WTC11 (cell line): ENCODE data around the gene CALN1.

Experiments used
- ATF1 ChIP-seq: sonication (generic); formaldehyde crosslinking; IDR thresholded peaks from 2 replicates; pipeline ENCODE4 v1.8.1; 2023; ENCODE audit warnings: mild to moderate bottlenecking, moderate library complexity, missing genetic modification reagents
- ATF2 ChIP-seq: sonication (generic); formaldehyde crosslinking; IDR thresholded peaks from 2 replicates; pipeline ENCODE4 v1.8.1; 2022; ENCODE audit warnings: low read depth, missing genetic modification reagents, borderline replicate concordance
- FOXK1 ChIP-seq: sonication (generic); formaldehyde crosslinking; IDR thresholded peaks from 2 replicates; pipeline ENCODE4 v1.8.0; 2022; ENCODE audit warnings: mild to moderate bottlenecking, moderate library complexity, missing genetic modification reagents
- HMGXB4 ChIP-seq: sonication (generic); formaldehyde crosslinking; IDR thresholded peaks from 2 replicates; pipeline ENCODE4 v1.8.1; 2023; ENCODE audit warnings: mild to moderate bottlenecking, moderate library complexity, missing genetic modification reagents
- USF2 ChIP-seq: sonication (generic); formaldehyde crosslinking; IDR thresholded peaks from 2 replicates; pipeline ENCODE4 v1.8.1; 2023; ENCODE audit warnings: mild to moderate bottlenecking, missing genetic modification reagents, moderate library complexity
- ZBTB43 ChIP-seq: sonication (generic); formaldehyde crosslinking; IDR thresholded peaks from 2 replicates; pipeline ENCODE4 v1.8.1; 2023; ENCODE audit warnings: mild to moderate bottlenecking, missing genetic modification reagents
- ZMAT4 ChIP-seq: fragments of 250-450 bp; sonication (Bioruptor Pico); IDR thresholded peaks from 2 replicates; pipeline ENCODE4 v1.9.0; 2021; ENCODE audit warnings: mild to moderate bottlenecking
- ZNF512 ChIP-seq: sonication (generic); formaldehyde crosslinking; IDR thresholded peaks from 2 replicates; pipeline ENCODE4 v1.8.1; 2022; ENCODE audit warnings: missing genetic modification reagents, borderline replicate concordance
- TF ChIP-seq, protein P1 (sequence below): fragments of 200-600 bp; IDR thresholded peaks from 2 replicates; pipeline ENCODE4 v1.8.0; 2022; ENCODE audit warnings: antibody characterized with exemption

GRCh38 chr7:71900556-71900955 lies 511.6 kb downstream of the CALN1 start:
- TF ChIP-seq, protein P1, sequence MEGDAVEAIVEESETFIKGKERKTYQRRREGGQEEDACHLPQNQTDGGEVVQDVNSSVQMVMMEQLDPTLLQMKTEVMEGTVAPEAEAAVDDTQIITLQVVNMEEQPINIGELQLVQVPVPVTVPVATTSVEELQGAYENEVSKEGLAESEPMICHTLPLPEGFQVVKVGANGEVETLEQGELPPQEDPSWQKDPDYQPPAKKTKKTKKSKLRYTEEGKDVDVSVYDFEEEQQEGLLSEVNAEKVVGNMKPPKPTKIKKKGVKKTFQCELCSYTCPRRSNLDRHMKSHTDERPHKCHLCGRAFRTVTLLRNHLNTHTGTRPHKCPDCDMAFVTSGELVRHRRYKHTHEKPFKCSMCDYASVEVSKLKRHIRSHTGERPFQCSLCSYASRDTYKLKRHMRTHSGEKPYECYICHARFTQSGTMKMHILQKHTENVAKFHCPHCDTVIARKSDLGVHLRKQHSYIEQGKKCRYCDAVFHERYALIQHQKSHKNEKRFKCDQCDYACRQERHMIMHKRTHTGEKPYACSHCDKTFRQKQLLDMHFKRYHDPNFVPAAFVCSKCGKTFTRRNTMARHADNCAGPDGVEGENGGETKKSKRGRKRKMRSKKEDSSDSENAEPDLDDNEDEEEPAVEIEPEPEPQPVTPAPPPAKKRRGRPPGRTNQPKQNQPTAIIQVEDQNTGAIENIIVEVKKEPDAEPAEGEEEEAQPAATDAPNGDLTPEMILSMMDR: no peak
- no peak for TF ChIP-seq FOXK1 (CRISPR knock-in tag)
- no peak for TF ChIP-seq ATF1 (CRISPR knock-in tag)
- no peak for TF ChIP-seq HMGXB4 (CRISPR knock-in tag)
- TF ChIP-seq USF2 (CRISPR knock-in tag): no peak
- TF ChIP-seq ATF2 (CRISPR knock-in tag): no peak
- no peak for TF ChIP-seq ZBTB43 (CRISPR knock-in tag)
- no peak for TF ChIP-seq ZMAT4
- no peak for TF ChIP-seq ZNF512 (CRISPR knock-in tag)
